GM12874 (cell line): ENCODE measurements around the gene SYCP2.

Experiments
- CTCF ChIP-seq: IDR thresholded peaks from 2 replicates; pipeline ENCODE4 v1.5.1; 2011; ENCODE audit warnings: low read depth, mild to moderate bottlenecking, control low read depth, low read length, moderate library complexity; ENCODE audit not compliant: insufficient read depth

SYCP2 gene

GRCh38 chr20:59948828-59949720, 15.6 kb upstream of the SYCP2 start:
- TF ChIP-seq CTCF = peak; percentile 37

- TF ChIP-seq CTCF = no peak
These were observed 14.8 kb upstream of the SYCP2 start for GRCh38 chr20:59948212-59948611.

GRCh38 chr20:59947376-59947775, 13.9 kb upstream of the SYCP2 start:
- TF ChIP-seq CTCF = no peak

GRCh38 chr20:59945731-59946130, 12.3 kb upstream of the SYCP2 start:
- TF ChIP-seq CTCF = no peak

GRCh38 chr20:59945175-59945574, 11.7 kb upstream of the SYCP2 start:
- TF ChIP-seq CTCF = no peak

GRCh38 chr20:59944726-59945125, 11.3 kb upstream of the SYCP2 start:
- TF ChIP-seq CTCF = no peak

GRCh38 chr20:59942245-59942644, 8.8 kb upstream of the SYCP2 start:
- no peak for TF ChIP-seq CTCF
